BLaER1 treated with 17β-estradiol and CSF1 and Interleukin-3, amounts not matched to agents 10 nM and 100 nM (cell line): Measurements from ENCODE around the gene FKBP9.

ENCODE experiments used
- H3K27ac ChIP-seq, 11 experiments: shearing (Covaris generic); formaldehyde crosslinking; 2 replicates each; pipeline ENCODE4 v1.8.1; 2022
- H3K27me3 ChIP-seq, 11 experiments: shearing (Covaris generic); formaldehyde crosslinking; 2 replicates each; pipeline ENCODE4 v1.8.1; 2022
- H3K36me3 ChIP-seq, 11 experiments: shearing (Covaris generic); formaldehyde crosslinking; 2 replicates each; pipeline ENCODE4 v1.8.1; 2022
- H3K4me1 ChIP-seq, 10 experiments: shearing (Covaris generic); formaldehyde crosslinking; 2 replicates each; pipeline ENCODE4 v1.8.1; 2022
- H3K4me2 ChIP-seq, 11 experiments: shearing (Covaris generic); formaldehyde crosslinking; 2 replicates each; pipeline ENCODE4 v1.8.1; 2022
- H3K4me3 ChIP-seq, 10 experiments: shearing (Covaris generic); formaldehyde crosslinking; 2 replicates each; pipeline ENCODE4 v1.8.1; 2022
- H3K9ac ChIP-seq, 11 experiments: shearing (Covaris generic); formaldehyde crosslinking; 2 replicates each; pipeline ENCODE4 v1.8.1; 2022
- H3K9me3 ChIP-seq, 11 experiments: shearing (Covaris generic); formaldehyde crosslinking; replicated peaks in 1 of 11; 2 replicates each; pipeline ENCODE4 v1.8.1; 2022
- H4K20me1 ChIP-seq, 11 experiments: shearing (Covaris generic); formaldehyde crosslinking; 2 replicates each; pipeline ENCODE4 v1.8.1; 2022
- Cebpa-rat ChIP-seq, 11 experiments: shearing (Covaris generic); IDR thresholded peaks; 2 replicates each; pipeline ENCODE4 v1.8.1; 2022

Gene FKBP9

GRCh38 chr7:32929430-32930143 is 27.7 kb upstream of the FKBP9 start:
- Histone ChIP-seq H3K9ac (no peak overlapping the region), H3K4me3 (no peak overlapping the region), H3K4me2 (0 out of 22 replicates have a peak overlapping the region, but pooled peaks of 1 of the 11 experiments have one; percentile 40), H4K20me1 (peaks cover 0 to 15% (median 0%) of the 10 kb centered on the region in 11 experiments; a peak in 3 of 22 replicates), H3K9me3 (peaks cover 0 to 5% (median 0%) of the 10 kb centered on the region in 11 experiments; a peak in 1 of 22 replicates), H3K36me3 (peaks cover 5 to 99% (median 13%) of the 10 kb centered on the region in 11 experiments; a peak in 18 of 22 replicates), H3K4me1 (peaks cover 0 to 15% (median 0%) of the 10 kb centered on the region in 10 experiments; a peak in 3 of 20 replicates), H3K27me3 (no peaks in the 10 kb centered on the region), H3K27ac (no peak overlapping the region)
- TF ChIP-seq Cebpa-rat (IDR thresholded peaks at IDR 0.05), result no peak

- no peak for TF ChIP-seq Cebpa-rat (IDR thresholded peaks at IDR 0.05)
- Histone ChIP-seq H3K4me1 (peaks cover 0 to 15% (median 0%) of the 10 kb centered on the region in 10 experiments; a peak in 3 of 20 replicates), H3K27me3 (no peaks in the 10 kb centered on the region), H3K36me3 (peaks cover 5 to 92% (median 12%) of the 10 kb centered on the region in 11 experiments; a peak in 18 of 22 replicates), H3K4me2 (no peak overlapping the region), H3K9ac (no peak overlapping the region), H3K9me3 (peaks cover 0 to 5% (median 0%) of the 10 kb centered on the region in 11 experiments; a peak in 1 of 22 replicates), H3K27ac (no peak overlapping the region), H3K4me3 (no peak overlapping the region), H4K20me1 (peaks cover 0 to 16% (median 0%) of the 10 kb centered on the region in 11 experiments; a peak in 3 of 22 replicates)
Measured at GRCh38 chr7:32930378-32930777, 26.9 kb upstream of the FKBP9 start.

GRCh38 chr7:32935558-32935957 is 21.7 kb upstream of the FKBP9 start:
- Histone ChIP-seq H3K4me2 (no peak overlapping the region), H3K4me3 (no peak overlapping the region), H4K20me1 (peaks cover 0 to 44% (median 0%) of the 10 kb centered on the region in 11 experiments; a peak in 4 of 22 replicates), H3K4me1 (peaks cover 0 to 33% (median 0%) of the 10 kb centered on the region in 10 experiments; a peak in 7 of 20 replicates), H3K9ac (no peak overlapping the region), H3K27ac (no peak overlapping the region), H3K9me3 (no peaks in the 10 kb centered on the region), H3K27me3 (0 out of 22 replicates have a peak, but pooled peaks cover 0 to under 1% (median 0%) of the 10 kb centered on the region in 11 experiments), H3K36me3 (peaks cover 0 to 41% (median 6%) of the 10 kb centered on the region in 11 experiments; a peak in 9 of 22 replicates)
- TF ChIP-seq Cebpa-rat (IDR thresholded peaks at IDR 0.05), result no peak

GRCh38 chr7:32936689-32937088 is 20.6 kb upstream of the FKBP9 start:
- no peak overlapping the region for H3K9ac ChIP-seq
- peaks cover 5 to 45% (median 7%) of the 10 kb centered on the region in 10 experiments; a peak in 16 of 20 replicates for H3K4me1 ChIP-seq
- H4K20me1 ChIP-seq, result peaks cover 0 to 43% (median 0%) of the 10 kb centered on the region in 11 experiments; a peak in 4 of 22 replicates
- no peak overlapping the region for H3K4me2 ChIP-seq
- H3K9me3 ChIP-seq, result no peaks in the 10 kb centered on the region
- no peak overlapping the region for H3K4me3 ChIP-seq
- peaks cover 0 to 11% (median 7%) of the 10 kb centered on the region in 11 experiments; a peak in 18 of 22 replicates for H3K27me3 ChIP-seq
- H3K27ac ChIP-seq, result no peak overlapping the region
- no peak for TF ChIP-seq Cebpa-rat (IDR thresholded peaks at IDR 0.05)
- H3K36me3 ChIP-seq, result peaks cover 0 to 30% (median 3%) of the 10 kb centered on the region in 11 experiments; a peak in 6 of 22 replicates

GRCh38 chr7:32937344-32938174 is 19.7 kb upstream of the FKBP9 start:
- Histone ChIP-seq H3K4me1 (peaks cover 11 to 47% (median 12%) of the 10 kb centered on the region in 10 experiments; a peak in 16 of 20 replicates), H3K4me2 (peak overlapping the region in 2 of 11 experiments; percentile 60 to 92; a peak in 4 of 22 replicates), H3K4me3 (no peak overlapping the region), H3K27me3 (peaks cover 0 to 20% (median 16%) of the 10 kb centered on the region in 11 experiments; a peak in 18 of 22 replicates), H3K9me3 (no peaks in the 10 kb centered on the region), H3K27ac (no peak overlapping the region), H4K20me1 (peaks cover 0 to 43% (median 0%) of the 10 kb centered on the region in 11 experiments; a peak in 4 of 22 replicates), H3K36me3 (peaks cover 0 to 21% (median 0%) of the 10 kb centered on the region in 11 experiments; a peak in 5 of 22 replicates), H3K9ac (no peak overlapping the region)
- TF ChIP-seq Cebpa-rat (IDR thresholded peaks at IDR 0.05), result no peak

GRCh38 chr7:32941181-32941580 is 16.1 kb upstream of the FKBP9 start:
- Histone ChIP-seq H3K27ac (peak overlapping the region in 3 of 11 experiments; percentile 79 to 84 (median 83); a peak in 2 of 22 replicates), H3K36me3 (0 out of 22 replicates have a peak, but pooled peaks cover 0 to 4% (median 0%) of the 10 kb centered on the region in 11 experiments), H3K4me2 (peak overlapping the region; percentile 84 to 97 (median 94)), H4K20me1 (peaks cover 0 to 28% (median 0%) of the 10 kb centered on the region in 11 experiments; a peak in 4 of 22 replicates), H3K27me3 (peaks cover 0 to 30% (median 18%) of the 10 kb centered on the region in 11 experiments; a peak in 18 of 22 replicates), H3K4me1 (peaks cover 11 to 47% (median 12%) of the 10 kb centered on the region in 10 experiments; a peak in 16 of 20 replicates), H3K9me3 (peaks cover 3 to 26% (median 16%) of the 10 kb centered on the region in 11 experiments; a peak in 21 of 22 replicates), H3K4me3 (peak overlapping the region in 8 of 10 experiments; percentile 63 to 75 (median 69); a peak in 14 of 20 replicates), H3K9ac (peak overlapping the region in 8 of 11 experiments; percentile 81 to 89 (median 83); a peak in 11 of 22 replicates)
- no peak for TF ChIP-seq Cebpa-rat (IDR thresholded peaks at IDR 0.05)

GRCh38 chr7:32941681-32942414 is 15.4 kb upstream of the FKBP9 start:
- peaks cover 0 to 30% (median 18%) of the 10 kb centered on the region in 11 experiments; a peak in 18 of 22 replicates for H3K27me3 ChIP-seq
- H3K4me3 ChIP-seq, result peak overlapping the region; percentile 63 to 75 (median 69)

More at GRCh38 chr7:32941681-32942414, 15.4 kb upstream of the FKBP9 start:
- Histone ChIP-seq H3K4me1 (peaks cover 11 to 47% (median 12%) of the 10 kb centered on the region in 10 experiments; a peak in 16 of 20 replicates), H3K27ac (peak overlapping the region; percentile 69 to 86 (median 79)), H4K20me1 (peaks cover 0 to 21% (median 0%) of the 10 kb centered on the region in 11 experiments; a peak in 3 of 22 replicates), H3K9ac (peak overlapping the region; percentile 72 to 89 (median 83)), H3K4me2 (peak overlapping the region; percentile 84 to 97 (median 94)), H3K9me3 (peaks cover 10 to 32% (median 19%) of the 10 kb centered on the region in 11 experiments; a peak in 21 of 22 replicates), H3K36me3 (0 out of 22 replicates have a peak, but pooled peaks cover 0 to 4% (median 0%) of the 10 kb centered on the region in 11 experiments)
- TF ChIP-seq Cebpa-rat (IDR thresholded peaks at IDR 0.05), result no peak
